ENCODE data around the gene MYO9A.

GRCh38 chr15:72146934-72147333 is 29.0 kb upstream of the MYO9A start:
- no peak for TF ChIP-seq CTCF (IDR thresholded peaks at IDR 0.05)
- no peak for TF ChIP-seq POLR2A (IDR thresholded peaks at IDR 0.05)
- TF ChIP-seq EP300 (IDR thresholded peaks at IDR 0.05): no peak
